K562 (cell line): ENCODE results near the gene DIAPH3. TPM values are rescaled to one million over a fixed set of nuclear protein-coding genes. Genes with fewer than 3 reads are reported as not detected.

Experiments
- ATAC-seq: fragments of 200-7000 bp; cut with Tn5 transposase; 3 replicates; pipeline ENCODE4 v1.9.1; 2020; ENCODE audit warnings: moderate library complexity
- BruUV-seq: library from RNA; stranded (reverse); fragments of 400-500 nt; replicated peaks from 2 replicates; lab custom pipeline; 2021; lab: Mats Ljungman, UMichigan
- CTCF ChIA-PET: fragments of 300-600 bp; formaldehyde crosslinking; extraction: SDS; loops from one replicate; lab custom pipeline; 2021; ENCODE audit warnings: low intra/inter-chr PET ratio; lab: Yijun Ruan, JAX
- POLR2A ChIA-PET: fragments of 300-600, 350-650 bp; sonication (Branson Sonifier 250); formaldehyde crosslinking; extraction: SDS; loops from one replicate; lab custom pipeline; 2021; ENCODE audit warnings: antibody characterized with exemption, inconsistent platforms; lab: Yijun Ruan, JAX
- DNase-seq, 4 experiments: peaks; one replicate each; pipeline versions ENCODE4 v3.0.0 to v3.0.0-alpha.2; 2011 to 2018; ENCODE audit warnings: low spot score in 3 of 4, mixed read lengths in 3 of 4; ENCODE audit errors: extremely low read depth in 1 of 4
- FAIRE-seq: peaks from 2 replicates; lab custom pipeline; 2011; peaks lifted over from hg19 to GRCh38; lab: Jason Lieb, UNC
- H2AFZ ChIP-seq: 2 replicates; pipeline ENCODE4 v1.6.0; 2011; ENCODE audit warnings: low read depth, low read length, control low read depth, inconsistent platforms
- H3K27ac ChIP-seq: fragments of 200-600 bp; 3 replicates; pipeline ENCODE4 v1.8.0; 2011; ENCODE audit warnings: low read depth, mild to moderate bottlenecking, control low read depth, inconsistent platforms, low read length, moderate library complexity, mixed read lengths; ENCODE audit errors: extremely low read depth
- H3K27me3 ChIP-seq, 2 experiments: fragments of 300-600 bp in 1 of 2; 2 replicates in 1 of 2; 3 replicates in 1 of 2; pipeline versions ENCODE4 v1.6.0 to v1.8.0; 2011; ENCODE audit warnings: inconsistent platforms in 2 of 2, low read length in 2 of 2, mild to moderate bottlenecking in 1 of 2, mixed read lengths in 1 of 2, moderate library complexity in 1 of 2; ENCODE audit not compliant: control insufficient read depth in 2 of 2, insufficient read depth in 2 of 2
- H3K36me3 ChIP-seq: fragments of 300-600 bp; 3 replicates; pipeline ENCODE4 v1.8.0; 2011; ENCODE audit warnings: mild to moderate bottlenecking, low read length, inconsistent platforms; ENCODE audit not compliant: control insufficient read depth, insufficient read depth
- H3K4me1 ChIP-seq, 2 experiments: fragments of 200-600 bp in 1 of 2; replicated peaks in 1 of 2; 2 replicates in 1 of 2; 3 replicates in 1 of 2; pipeline versions ENCODE4 v1.5.1 to v1.8.0; 2011; ENCODE audit warnings: inconsistent platforms in 2 of 2, low read length in 2 of 2, mild to moderate bottlenecking in 1 of 2, mixed read lengths in 1 of 2, moderate library complexity in 1 of 2; ENCODE audit not compliant: control insufficient read depth in 2 of 2, insufficient read depth in 2 of 2
- H3K4me2 ChIP-seq: 2 replicates; pipeline ENCODE4 v1.6.1; 2011; ENCODE audit warnings: low read length, control low read depth, inconsistent platforms, mixed read lengths; ENCODE audit not compliant: insufficient read depth
- H3K4me3 ChIP-seq: fragments of 200-600 bp; sonication (generic), shearing (Covaris generic); 2 replicates; pipeline ENCODE4 v1.5.1; 2016; ENCODE audit warnings: control low read depth, inconsistent platforms
- H3K79me2 ChIP-seq: fragments of 200-600 bp; 3 replicates; pipeline ENCODE4 v1.8.0; 2011; ENCODE audit warnings: low read length, inconsistent platforms; ENCODE audit not compliant: control insufficient read depth, insufficient read depth
- H3K9ac ChIP-seq, 2 experiments: 2 replicates each; pipeline versions ENCODE4 v1.6.0 to v1.6.1; 2011; ENCODE audit warnings: low read depth in 2 of 2, low read length in 2 of 2, control low read depth in 1 of 2, inconsistent platforms in 1 of 2, mild to moderate bottlenecking in 1 of 2, mixed read lengths in 1 of 2; ENCODE audit not compliant: insufficient read depth in 1 of 2
- H3K9me1 ChIP-seq: one replicate; pipeline ENCODE4 v1.6.0; 2011; ENCODE audit warnings: inconsistent platforms, mild to moderate bottlenecking, low read length, moderate library complexity; ENCODE audit not compliant: control insufficient read depth, insufficient read depth
- H3K9me3 ChIP-seq: replicated peaks from 2 replicates; pipeline ENCODE4 v1.5.1; 2011; ENCODE audit warnings: low read depth, low read length, inconsistent platforms; ENCODE audit not compliant: control insufficient read depth, insufficient read depth
- H4K20me1 ChIP-seq: replicated peaks from 2 replicates; pipeline ENCODE4 v1.6.1; 2011; ENCODE audit warnings: low read length, inconsistent platforms, mixed read lengths; ENCODE audit not compliant: control insufficient read depth, insufficient read depth
- CEBPB ChIP-seq: fragments of 450-650 bp; IDR thresholded peaks from 2 replicates; pipeline ENCODE4 v1.6.1; 2016; ENCODE audit warnings: missing genetic modification characterization, missing compliant biosample characterization
- CEBPG ChIP-seq, 3 experiments: fragments of 200-800 bp in 1 of 3; sonication (Bioruptor generic) in 1 of 3; sonication (generic) in 1 of 3; formaldehyde crosslinking in 1 of 3; IDR thresholded peaks in 2 of 3; conservative IDR thresholded peaks in 1 of 3; 2 replicates each; pipeline versions ENCODE4 v1.6.1 to v1.8.0; 2016 to 2022; ENCODE audit warnings: missing compliant biosample characterization in 2 of 3, missing genetic modification characterization in 2 of 3, mild to moderate bottlenecking in 1 of 3, missing genetic modification reagents in 1 of 3
- HNRNPUL1 ChIP-seq: fragments of 200-400 bp; formaldehyde crosslinking; IDR thresholded peaks from 2 replicates; pipeline ENCODE4 v1.6.1; 2017; ENCODE audit warnings: low read length
- ZNF140 ChIP-seq: fragments of 250-450 bp; sonication (Bioruptor Pico); IDR thresholded peaks from 2 replicates; pipeline ENCODE4 v1.8.0; 2021; ENCODE audit warnings: moderate library complexity, mild to moderate bottlenecking, inconsistent platforms
- whole genome bisulfite sequencing: fragments of 100-300 bp; shearing (Covaris generic); methylation state at CpG from one replicate; pipeline ENCODE4 v1.1.6; 2016; ENCODE audit warnings: low coverage, mixed read lengths; ENCODE audit not compliant: insufficient coverage; ENCODE audit errors: missing lambda C conversion rate; 5-methylcytosine and 5-hydroxymethylcytosine counted together
- in situ Hi-C: fragments of 300-500 bp; cut with MboI; formaldehyde crosslinking; loops from 4 replicates; pipeline ENCODE4 v1.15.0; 2018; ENCODE audit warnings: inconsistent platforms, mixed read lengths
- intact Hi-C: fragments of 100-400 bp; cut with micrococcal nuclease; formaldehyde crosslinking; loops from 2 replicates; pipeline ENCODE4 v1.14.2; 2022
- polyA plus RNA-seq, 8 experiments: library from polyadenylated mRNA; depleted of rRNA in 4 of 8; stranded (reverse) in 5 of 8; unstranded in 3 of 8; fragments of >200 nt; fragmentation: Nextera tagmentation in 2 of 8; fragmentation: Illumina TruSeq in 1 of 8; extraction: Ambion mirVana in 2 of 8; extraction: Trizol in 1 of 8; gene quantifications; 2 replicates each; pipeline versions ENCODE4 v1.2.1 to v1.2.3, GENCODE V29; 2011 to 2014; ENCODE audit warnings: inconsistent platforms in 1 of 8, missing spikeins in 1 of 8
- total RNA-seq, 7 experiments: library from RNA; depleted of rRNA in 6 of 7; stranded (reverse); fragments of >200 nt in 6 of 7; fragmentation: Illumina TruSeq in 2 of 7; extraction: Trizol in 2 of 7; gene quantifications; 2 replicates each; pipeline versions ENCODE4 v1.2.1 to v1.2.3, GENCODE V29; 2011 to 2021; ENCODE audit warnings: low replicate concordance in 1 of 7
- TF ChIP-seq, protein P1 (sequence below), 2 experiments: IDR thresholded peaks; 2 replicates each; pipeline ENCODE4 v1.6.1; 2011; ENCODE audit warnings: borderline replicate concordance in 1 of 2, control low read depth in 1 of 2, low read depth in 1 of 2, low read length in 1 of 2, mild to moderate bottlenecking in 1 of 2, mixed read lengths in 1 of 2, moderate library complexity in 1 of 2; ENCODE audit not compliant: insufficient read depth in 1 of 2, insufficient read length in 1 of 2, poor library complexity in 1 of 2, severe bottlenecking in 1 of 2; ENCODE audit errors: extremely low read depth in 1 of 2
- TF ChIP-seq, protein P2 (sequence below), 2 experiments: fragments of 450-650 bp in 1 of 2; sonication (generic) in 1 of 2; formaldehyde crosslinking in 1 of 2; IDR thresholded peaks in 1 of 2; conservative IDR thresholded peaks in 1 of 2; 2 replicates each; pipeline versions ENCODE4 v1.6.1 to v1.8.1; 2016 to 2023; ENCODE audit warnings: mild to moderate bottlenecking in 2 of 2, moderate library complexity in 2 of 2, inconsistent platforms in 1 of 2, missing genetic modification reagents in 1 of 2

Gene DIAPH3
- total and polyA plus RNA-seq, 9 of the 15 experiments (the other 6 are each of a cell fraction or from before 2014, with no cell fraction given), result 9.0 to 18.7 (median 14.7) TPM

DNA sequence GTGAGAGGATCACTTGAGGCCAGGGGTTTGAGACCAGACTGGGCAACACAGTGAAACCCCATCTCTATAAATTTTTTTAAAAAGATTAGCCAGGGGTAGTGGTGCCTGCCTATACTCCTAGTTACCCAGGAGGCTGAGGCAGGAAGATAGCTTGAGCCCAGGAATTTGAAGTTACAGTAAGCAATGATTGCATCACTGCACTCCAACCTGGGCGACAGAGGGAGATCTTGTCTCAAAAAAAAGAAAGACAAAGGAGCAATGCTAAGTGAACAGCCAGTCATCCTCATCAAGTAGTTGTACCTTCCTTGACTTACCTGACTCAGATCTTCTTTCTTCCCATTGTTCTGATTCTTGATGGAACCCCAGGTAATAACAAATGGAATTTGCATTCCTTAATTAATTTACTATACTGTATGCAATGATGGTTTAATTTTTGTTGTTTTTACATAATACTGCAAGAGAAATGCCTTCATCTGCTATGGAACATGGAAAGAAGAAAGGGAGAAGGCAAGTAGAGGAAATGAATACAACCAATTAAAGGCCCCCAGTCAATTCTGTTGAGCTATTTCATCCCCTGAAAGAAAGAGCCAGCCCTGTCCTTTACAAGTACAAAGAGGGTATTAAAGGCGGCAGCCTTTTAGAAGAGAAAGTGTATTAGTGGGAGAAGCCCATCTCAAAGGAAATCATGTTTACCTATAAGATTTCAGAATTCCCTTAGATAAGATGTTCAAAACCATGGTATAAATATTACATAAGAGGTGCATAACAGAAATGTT, 316.7 kb downstream of the DIAPH3 start:
- ChIA-PET POLR2A (no interaction called here), CTCF (no interaction called here)
- no peaks in the 10 kb centered on the region for H3K27me3 ChIP-seq
- 43% methylated on average over 2 of the region's 2 CpGs for WGBS
- H3K79me2 ChIP-seq, result no peaks in the 10 kb centered on the region
- no peak overlapping the region for H3K4me3 ChIP-seq
- no peaks in the 10 kb centered on the region for H4K20me1 ChIP-seq
- H3K9me3 ChIP-seq, result no peaks in the 10 kb centered on the region
- H3K4me2 ChIP-seq, result no peak overlapping the region
- no peaks in the 10 kb centered on the region for H3K4me1 ChIP-seq
- no peaks in the 10 kb centered on the region for H3K36me3 ChIP-seq
- intact Hi-C loops (no loop called here), in situ Hi-C loops (no loop called here)
- TF ChIP-seq ZNF140 (CRISPR knock-in tag), result no peak
- TF ChIP-seq, protein P1, sequence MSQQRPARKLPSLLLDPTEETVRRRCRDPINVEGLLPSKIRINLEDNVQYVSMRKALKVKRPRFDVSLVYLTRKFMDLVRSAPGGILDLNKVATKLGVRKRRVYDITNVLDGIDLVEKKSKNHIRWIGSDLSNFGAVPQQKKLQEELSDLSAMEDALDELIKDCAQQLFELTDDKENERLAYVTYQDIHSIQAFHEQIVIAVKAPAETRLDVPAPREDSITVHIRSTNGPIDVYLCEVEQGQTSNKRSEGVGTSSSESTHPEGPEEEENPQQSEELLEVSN (IDR thresholded peaks at IDR 0.05; ENCODE audit: borderline replicate concordance in 1 of 2, extremely low read depth in 1 of 2, insufficient read depth in 1 of 2, insufficient read length in 1 of 2, low read depth in 1 of 2, low read length in 1 of 2, poor library complexity in 1 of 2, severe bottlenecking in 1 of 2), result no peak
- TF ChIP-seq CEBPG (CRISPR knock-in tag; IDR thresholded peaks at IDR 0.05), result 0 out of 2 replicates have a peak, but pooled peaks have one; percentile 22
- peak in 1 of 2 experiments; percentile 36; a peak in 2 of 4 replicates for TF ChIP-seq CEBPG (tag; conservative IDR thresholded peaks at IDR 0.05 in 1 of 2, IDR thresholded peaks at IDR 0.05 in 1 of 2)
- TF ChIP-seq, protein P2, sequence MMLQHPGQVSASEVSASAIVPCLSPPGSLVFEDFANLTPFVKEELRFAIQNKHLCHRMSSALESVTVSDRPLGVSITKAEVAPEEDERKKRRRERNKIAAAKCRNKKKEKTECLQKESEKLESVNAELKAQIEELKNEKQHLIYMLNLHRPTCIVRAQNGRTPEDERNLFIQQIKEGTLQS (IDR thresholded peaks at IDR 0.05), result peak; percentile 56; the same call in 1 of the 2 replicates
- TF ChIP-seq, protein P2 (CRISPR knock-in tag; conservative IDR thresholded peaks at IDR 0.05), result no peak
- TF ChIP-seq HNRNPUL1, result no peak
- peak; percentile 54; the same call in 1 of the 2 replicates for TF ChIP-seq CEBPB
- ATAC-seq, result no peak
- BruUV-seq, result no TSS peak
- FAIRE-seq, result no peak
- no peak for DNase-seq
- no peaks in the 10 kb centered on the region for H3K9me1 ChIP-seq
- no peak overlapping the region for H3K27ac ChIP-seq
- no peak overlapping the region for H3K9ac ChIP-seq
- no peak overlapping the region for H2AFZ ChIP-seq
